Amygdala (tissue), 56 donors: ENCODE results near the gene DSTN.

Experiments
- DNase-seq, 56 donors: peaks; one replicate each; lab custom pipeline; 2025; lab: John Stamatoyannopoulos, UW

DSTN gene

DNA sequence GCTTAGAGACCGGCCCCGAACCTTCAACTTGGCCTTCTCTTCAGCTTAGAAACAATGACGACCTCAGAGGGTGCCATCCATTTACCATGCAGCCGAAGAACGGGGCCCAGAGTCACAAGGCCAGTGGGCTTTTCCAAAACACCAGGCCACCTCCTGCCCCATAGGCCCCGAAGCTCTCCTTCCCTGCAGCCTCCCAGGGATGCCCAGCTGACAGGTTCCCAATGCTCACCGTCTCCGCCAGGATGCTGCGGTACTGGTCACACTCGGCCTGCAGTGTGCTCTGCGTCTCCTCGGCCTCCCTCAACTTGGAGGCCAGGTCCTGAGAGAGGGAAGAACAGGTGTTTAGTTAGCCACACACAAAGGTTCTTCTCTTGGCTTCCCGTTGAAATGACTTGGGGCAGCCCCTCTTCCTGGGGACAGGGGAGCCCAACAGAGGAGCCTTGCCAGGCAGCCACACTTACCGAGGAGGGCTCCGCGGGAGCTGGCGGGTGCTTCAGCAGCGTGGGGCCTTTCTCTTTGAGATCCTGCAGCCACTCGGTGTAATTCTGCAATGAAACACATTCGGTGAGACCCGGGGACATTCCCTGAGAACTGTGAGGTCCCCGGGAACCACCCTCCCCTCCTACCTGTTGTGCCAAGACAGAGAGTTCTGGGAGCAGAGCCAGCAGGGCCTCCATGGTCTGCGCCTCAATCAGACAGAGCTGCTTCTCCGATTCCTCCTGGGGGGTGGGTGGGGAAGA lies 51.5 kb downstream of the DSTN start:
- no peak for DNase-seq

DNA sequence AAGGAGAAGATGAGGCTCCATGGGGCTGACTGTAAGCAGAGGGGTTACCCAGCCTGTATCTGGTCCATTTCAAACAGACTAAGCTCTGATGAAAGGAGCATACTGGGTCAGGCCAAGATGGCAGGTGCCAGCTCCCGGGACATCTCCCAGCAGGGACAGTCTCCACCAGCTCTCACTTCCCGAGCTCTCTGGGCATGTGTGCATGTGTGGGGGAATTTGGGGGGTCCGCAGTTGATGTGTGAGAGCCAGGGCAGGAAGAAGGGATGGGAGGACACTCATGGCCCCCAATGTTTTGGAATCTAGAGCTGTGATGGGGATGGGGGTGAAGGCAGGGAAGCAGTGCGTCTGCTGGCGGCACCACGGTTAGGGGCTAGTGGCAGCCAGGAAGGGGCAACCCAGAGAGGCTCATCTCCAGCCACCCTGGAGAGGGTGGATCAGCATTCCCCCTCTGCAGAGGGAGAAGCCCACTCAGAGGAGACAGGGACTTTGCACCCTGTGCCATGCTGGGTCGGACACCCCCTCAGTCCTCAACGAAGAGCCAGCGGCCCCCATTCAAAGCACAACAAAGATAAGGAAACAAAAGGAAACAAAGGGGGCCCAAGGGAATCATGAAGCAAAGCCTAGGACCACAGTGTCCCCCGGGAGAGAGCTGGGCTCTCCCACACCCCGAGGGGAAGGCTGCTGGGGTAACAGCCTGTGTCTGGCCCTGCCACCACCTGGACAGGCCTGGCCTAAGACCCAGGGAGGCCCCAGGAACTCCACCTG lies 52.4 kb downstream of the DSTN start:
- DNase-seq: no peak

DNA sequence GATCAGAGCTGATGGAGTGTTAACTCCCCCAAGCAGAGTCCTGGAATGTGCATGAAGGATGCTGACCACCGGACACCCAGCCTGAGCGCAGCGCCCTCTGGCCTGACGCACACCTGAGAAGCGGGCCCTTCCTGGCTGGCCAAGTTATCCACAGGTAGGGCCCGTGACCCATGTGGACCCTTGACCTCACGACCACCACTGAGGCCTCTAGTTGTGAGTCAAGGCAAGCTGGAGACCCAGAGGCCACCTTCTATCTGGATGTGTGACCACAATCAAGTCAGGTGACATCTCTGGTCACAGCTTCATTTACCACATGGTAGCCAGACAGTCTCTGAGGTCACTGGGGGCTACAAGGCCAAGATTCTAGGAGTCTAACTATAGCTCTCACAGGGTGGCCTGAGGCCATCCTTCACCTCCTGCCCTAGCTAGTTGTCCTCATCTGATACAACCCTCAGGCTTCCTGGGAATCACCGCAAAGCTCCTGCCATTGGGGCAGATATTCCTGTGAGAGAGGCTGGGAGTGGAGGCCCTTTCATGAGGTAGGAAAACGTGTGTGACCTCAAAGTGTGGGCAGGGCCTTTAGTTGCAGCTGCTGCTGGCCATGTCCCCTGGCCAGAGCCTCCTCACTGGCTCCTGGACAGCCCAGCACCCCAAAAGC lies 53.1 kb downstream of the DSTN start:
- DNase-seq: no peak

DNA sequence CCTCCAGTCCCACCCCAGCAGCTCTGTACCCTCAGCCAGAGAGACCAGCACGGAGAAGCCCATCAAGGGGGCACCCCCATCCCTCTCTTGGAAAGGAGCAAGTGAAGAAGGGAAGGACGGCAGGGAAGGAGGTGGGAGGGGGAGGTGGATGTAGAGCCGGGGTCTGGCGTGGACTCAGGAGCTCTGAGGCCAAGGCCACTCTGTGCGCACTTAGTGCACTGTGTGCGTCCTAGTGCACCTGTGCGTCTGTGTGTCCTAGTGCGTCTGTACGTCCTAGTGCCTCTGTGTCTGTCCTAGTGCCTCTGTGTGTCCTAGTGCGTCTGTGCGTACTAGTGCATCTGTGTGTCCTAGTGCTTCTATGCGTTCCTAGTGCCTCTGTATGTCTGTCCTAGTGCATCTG lies 54.2 kb downstream of the DSTN start:
- no peak for DNase-seq

DNA sequence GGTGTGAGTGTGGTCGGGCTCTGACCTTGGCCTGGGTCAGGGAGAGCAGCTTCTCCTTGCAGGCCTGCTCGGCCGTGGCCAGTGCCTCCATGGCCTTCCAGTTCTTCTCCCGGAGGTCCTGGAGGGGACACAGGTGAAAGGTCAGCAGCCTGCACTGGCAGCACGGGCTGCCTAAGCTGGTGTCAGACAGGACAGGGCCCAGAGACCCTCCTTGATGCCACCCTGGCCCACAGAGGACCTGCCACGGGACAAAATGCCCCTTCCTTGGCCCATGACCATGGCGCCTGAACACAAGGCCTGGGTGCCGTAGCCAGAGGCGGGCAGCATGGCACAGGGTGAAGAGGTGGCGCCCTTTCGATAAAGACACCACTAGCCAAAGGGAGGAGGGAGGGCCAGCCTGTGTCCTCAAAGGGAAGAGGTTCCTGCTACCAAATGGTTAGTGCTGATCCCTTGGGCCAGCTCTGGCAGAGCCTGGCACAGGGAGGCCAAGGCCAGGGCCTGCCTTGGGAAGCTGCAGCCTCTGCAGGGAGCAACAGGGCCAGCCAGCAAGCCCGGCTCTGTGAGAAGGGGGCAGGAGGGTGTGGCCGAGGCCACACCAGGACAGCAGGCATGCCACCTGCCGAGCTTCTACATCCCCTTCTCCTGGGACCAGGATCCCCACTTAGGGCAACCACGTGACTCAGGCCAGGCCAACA lies 54.8 kb downstream of the DSTN start:
- no peak for DNase-seq

DNA sequence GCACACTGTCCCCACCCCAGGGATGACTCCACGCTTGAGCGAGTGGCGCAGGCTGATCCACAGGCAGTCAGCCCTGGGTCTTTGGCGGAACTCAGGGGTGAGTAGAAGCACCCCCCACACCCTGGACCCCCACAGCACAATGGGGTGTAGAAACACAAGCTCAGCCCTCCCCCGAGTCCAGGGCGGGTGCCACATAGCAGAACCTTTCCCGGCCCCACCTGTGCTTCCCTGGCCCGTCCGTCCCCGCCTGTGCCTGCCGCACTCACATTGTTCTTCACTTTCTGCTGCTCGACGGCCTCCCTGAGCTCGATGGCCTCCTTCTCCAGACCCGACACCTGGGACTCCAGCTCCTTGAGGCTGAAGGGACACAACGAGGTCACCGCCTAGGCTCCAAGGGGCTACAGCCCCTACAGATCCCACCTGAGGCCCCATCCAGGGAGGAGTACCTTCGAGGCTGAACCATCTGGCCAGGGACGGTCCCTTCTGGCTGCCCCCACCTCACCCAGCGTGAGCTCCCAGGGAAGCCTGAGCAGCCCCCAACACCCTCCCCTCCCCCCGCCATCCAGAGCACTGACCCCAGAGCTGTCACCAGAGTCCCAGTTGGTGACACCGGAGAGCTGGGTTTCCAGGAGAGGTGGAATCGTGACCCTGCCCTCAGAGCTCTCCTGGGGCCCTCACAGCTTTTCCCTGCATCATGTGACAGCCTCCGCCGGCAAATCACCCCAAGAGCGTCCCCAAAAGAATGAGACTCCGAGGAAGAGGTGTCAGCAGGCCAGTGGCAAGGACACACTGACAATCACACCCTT lies 55.6 kb downstream of the DSTN start:
- DNase-seq: no peak

DNA sequence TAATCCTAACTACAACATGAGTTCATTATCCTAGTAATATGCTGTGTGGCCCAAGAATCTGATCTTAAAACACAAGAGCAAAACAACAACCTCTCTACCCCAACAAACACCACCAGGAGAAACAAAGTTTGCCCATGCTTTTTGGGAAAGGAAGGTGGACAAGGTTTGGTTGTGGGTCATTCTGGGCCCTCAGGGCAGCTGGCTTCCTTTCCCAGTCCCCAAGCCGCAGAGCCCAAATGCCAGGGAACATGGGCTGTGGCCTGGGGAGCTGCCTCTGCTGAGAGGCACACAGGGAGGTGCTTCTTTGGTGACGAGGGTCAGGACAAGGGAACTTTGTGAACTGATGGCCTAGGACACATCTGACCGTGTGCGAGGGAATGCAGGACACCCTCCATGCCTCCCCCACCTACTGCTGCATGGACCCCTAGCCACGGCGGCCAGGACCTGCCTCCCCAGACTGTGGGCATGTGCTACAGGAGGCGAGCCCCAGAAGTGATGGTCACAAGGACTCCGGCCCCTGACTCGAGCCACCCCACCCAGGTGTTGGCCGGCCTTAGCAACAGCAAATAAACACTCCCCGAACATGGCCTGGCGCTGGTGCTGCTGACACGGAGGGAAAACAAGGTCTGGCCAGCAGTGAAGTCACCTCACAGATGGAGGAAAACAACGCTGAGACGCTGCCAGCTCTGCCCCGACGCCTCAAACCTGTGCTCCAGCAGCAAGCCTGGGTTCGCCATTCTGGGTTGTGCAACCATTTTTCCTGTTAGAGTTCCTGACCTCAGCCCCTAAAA lies 56.5 kb downstream of the DSTN start:
- DNase-seq: no peak

DNA sequence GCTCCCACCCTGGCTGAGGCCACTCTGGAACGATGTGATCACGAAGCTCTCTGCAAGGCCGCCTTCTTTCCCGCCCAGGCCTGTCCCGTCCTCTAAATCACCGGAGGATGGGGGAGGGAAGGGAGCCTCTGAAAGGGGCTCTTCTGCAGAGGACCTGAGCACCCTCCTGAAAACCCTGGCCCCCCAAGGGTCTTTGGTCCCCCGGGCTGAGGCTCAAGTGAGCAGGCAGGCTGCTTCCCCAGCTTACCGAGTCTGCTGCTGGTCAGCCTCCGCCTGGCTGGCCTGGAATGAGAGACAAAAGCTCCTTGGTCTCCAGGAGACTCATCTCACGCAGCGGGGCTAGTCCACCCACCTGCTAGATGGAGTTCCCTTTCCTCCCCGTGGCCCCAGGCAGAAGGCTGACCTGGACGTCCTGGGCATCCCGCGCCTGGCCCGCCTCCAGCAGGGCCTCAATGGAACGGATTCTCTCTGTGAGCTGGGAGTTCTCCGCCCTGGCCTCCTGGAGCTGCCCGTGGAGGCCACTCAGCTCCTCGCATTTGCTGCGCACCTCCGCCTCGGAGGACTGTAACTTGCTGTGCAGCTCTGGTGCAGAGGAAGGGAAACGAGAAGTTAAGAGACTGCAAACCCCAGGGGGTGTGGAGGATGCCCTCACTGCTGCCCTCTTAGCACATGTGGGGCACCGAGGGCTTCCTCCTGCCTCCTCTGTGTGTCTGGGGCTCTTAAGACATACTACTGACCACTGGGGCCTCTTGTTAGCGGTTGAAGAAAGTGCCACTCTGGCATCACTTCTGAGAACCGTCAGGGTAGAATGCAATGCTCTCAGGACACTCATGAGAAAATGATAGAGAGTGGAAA lies 57.5 kb downstream of the DSTN start:
- DNase-seq: no peak

DNA sequence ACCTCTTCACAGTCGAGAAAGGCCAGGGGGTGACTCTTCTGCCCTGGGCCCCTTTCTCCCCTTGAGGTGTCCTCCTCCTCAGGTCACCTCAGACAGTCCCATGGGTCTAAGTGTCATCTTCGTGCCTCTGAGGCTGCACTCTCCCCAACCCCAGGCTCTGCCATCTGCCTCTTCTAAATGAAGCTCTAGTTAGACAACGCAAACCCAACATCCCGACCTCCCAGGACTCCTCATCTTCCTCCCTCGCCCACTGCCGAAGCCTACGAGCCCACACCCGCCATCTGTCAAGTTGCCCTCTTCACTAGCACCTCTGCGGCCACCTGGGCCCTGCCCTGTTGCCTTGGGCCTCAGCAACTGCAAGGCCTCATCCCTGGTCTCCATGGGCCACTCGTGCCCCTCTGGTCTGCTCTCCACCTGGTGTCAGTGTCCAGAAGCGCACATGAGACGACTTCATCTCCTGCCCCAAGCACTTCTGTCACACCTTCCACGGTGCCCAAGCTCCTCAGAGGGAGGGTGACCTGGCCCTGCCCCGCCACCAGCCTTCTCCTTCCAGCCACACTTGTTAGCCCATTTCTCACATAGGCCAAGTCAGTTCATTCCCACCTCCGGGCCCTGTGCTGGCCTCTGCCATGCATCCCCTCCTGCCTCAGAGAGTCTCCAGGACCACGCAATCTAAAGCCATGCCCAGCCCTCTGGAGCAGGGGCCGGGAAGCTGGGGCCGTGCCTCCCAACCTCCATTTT lies 58.4 kb downstream of the DSTN start:
- no peak for DNase-seq

DNA sequence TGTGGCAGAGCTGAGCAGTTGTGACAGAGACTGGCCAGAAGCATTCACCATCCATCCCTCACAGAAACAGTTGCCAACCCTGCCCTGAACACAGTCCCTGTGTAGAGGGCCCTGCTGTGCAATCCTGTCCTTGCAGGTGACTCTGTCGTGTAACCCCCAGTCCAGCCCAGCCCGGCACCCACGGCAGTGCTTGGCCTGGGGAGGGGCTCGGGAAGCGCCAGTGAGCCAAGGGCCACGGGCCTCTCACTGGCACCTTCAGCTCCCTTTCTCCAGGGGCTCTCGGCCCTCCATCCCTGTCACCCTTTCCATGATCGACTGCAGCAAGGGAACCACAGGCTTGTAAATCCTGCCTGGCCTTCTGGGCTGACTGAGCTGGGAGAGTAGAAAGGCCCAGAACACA lies 59.1 kb downstream of the DSTN start:
- DNase-seq: no peak

DNA sequence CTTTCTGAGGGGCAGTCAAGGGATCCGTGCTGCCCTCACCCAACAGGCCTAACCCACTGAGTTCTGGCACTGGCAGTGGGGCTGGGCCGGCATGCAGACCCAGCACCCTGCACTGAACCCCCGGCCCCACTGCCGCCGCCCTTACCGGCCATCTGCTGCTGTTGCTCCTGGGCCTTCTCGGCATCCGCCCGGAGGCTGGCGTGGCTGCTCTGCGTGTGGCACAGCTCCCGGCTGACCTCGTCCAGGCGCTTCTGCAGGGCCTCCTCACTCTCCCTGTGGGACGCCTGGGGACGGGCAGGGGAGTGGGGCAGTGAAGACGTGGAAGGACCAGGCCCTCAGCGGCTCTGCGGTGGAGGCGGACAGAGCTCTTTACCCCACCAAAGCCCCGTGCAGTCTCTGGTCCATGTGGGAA lies 59.8 kb downstream of the DSTN start:
- DNase-seq: no peak

DNA sequence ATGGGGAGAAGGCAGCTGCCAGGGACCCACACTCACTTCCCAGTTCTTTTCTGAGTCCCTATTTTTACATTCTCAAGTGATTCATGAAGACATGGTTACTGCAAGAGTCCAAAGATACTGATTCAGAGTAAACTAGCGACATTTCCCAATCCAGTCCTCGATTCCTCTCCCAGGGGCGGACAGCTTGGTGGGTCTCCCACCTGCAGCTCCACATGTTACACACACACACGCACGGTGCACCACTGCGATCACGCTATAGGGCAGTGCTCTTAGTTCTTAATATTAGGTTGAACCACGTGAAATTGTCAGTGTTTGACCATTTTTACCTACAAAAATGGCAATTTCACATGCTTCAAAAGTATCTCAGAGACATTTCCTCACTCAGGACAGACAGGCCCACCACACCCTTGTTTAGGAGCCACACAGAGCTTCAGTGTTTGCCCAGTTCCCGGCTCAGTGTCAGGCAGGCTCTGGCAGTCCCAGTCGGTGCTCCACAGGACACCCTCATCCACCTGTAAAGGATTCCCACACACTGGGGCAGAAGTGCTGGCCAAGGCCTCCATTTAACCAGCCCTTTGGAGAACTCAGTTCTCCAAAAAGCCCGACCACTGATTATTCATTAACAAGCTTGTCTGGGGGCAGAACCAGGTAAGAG lies 60.4 kb downstream of the DSTN start:
- no peak for DNase-seq

DNA sequence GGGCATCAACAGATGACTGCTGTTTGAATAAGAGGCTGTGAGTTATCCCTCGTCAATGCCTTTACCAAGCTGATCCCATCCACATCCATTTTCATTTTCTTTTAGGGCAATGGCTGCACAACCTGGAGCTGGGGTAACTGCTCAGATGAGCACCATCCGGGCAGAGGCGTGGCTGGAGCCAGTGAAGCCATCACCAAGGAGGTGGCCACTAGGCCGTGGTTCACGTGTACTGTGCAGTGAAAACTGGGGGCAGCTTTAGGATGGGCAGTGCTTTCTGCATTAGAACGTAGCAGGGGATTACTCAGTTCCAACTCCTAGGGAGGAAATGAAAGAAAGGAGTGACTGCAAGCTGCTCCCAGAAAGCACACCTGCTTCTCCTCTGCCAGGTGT lies 60.9 kb downstream of the DSTN start:
- no peak for DNase-seq

DNA sequence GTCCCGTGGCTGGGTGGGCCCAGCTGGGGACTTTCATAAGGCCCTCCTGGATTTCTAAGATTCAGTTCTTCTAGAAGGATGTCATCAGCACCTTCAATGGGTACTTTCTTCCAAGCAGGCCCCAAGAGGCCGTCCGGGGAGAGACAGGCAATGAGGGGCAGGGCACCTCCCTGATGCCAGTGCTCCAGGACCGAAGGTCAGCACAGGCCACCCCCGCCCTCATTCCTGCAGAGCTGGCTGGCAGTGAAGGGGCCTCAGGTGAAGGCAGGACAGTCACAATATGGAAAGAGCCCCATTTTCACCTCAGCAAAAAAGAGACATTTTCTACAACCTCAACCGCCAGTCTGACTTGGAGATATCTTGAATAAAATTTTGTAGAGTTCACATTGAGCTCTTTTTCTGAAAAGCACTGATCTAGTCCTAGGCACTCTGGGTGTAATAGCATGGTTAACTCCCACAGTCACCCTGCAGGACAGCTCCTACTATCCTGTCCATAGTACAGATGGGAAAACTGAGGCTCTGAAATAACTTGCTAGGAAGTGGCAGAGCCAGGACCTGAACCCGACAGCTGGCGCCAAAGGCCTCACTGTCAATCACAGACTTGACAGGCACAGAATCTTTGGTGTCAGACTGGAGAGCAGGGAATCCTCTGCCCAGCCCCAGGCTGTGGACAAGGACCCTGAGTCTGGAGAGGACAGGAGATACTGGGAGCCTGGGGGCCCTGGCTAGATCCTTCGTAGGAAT lies 61.9 kb downstream of the DSTN start:
- no peak for DNase-seq

DNA sequence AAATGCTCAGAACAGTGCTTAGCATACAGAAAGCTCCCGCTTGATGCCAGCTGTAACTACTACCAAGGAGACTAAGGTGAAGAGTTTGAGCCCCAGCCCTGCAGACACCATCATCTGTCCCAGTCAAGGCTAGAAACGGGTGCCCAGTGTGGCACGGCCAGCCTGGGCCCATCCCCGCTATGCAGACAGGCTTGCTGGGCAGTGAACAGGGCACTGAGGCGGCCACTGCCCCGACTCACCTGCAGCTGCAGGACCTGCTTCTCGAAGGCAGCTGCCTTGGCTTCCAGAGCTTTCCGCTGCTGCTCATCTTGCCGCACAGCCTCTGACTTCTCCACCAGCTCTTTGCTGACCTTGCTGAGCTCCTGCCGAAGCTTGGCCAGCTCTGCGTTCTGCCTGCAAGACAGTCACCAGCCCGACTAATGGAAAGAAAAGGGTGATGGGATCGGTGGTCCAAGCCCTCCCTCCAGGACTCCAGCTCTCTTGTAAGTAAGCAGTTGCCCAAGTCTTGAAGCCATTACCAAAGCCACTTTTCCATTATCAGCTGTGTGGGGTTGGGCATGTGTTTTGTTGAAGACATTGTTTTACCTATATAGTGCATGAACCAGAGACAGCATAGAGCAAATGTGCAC lies 63.5 kb downstream of the DSTN start:
- DNase-seq: no peak
